DND-41 (cell line): ENCODE results near the gene TM7SF3.
A peak's percentile ranks its signal among the peaks of the same experiment; 100 is the strongest.

ENCODE experiments used
- ATAC-seq: fragments of 200-7000 bp; cut with Tn5 transposase; 3 replicates; pipeline ENCODE4 v1.9.1; 2021; ENCODE audit warnings: low read depth; ENCODE audit not compliant: insufficient read depth
- DNase-seq: peaks from one replicate; pipeline ENCODE4 v3.0.0-alpha.2; 2020
- H2AFZ ChIP-seq: 2 replicates; pipeline ENCODE4 v1.6.0; 2012; ENCODE audit warnings: low read depth, low read length
- H3K27ac ChIP-seq: 2 replicates; pipeline ENCODE4 v1.5.1; 2012; ENCODE audit warnings: low read length, inconsistent platforms
- H3K27me3 ChIP-seq: fragments of 200-600 bp; sonication (generic); 2 replicates; pipeline ENCODE4 v1.6.0; 2012; ENCODE audit warnings: low read length, mild to moderate bottlenecking, inconsistent platforms; ENCODE audit not compliant: insufficient read depth, poor library complexity
- H3K36me3 ChIP-seq: 2 replicates; pipeline ENCODE4 v1.5.1; 2012; ENCODE audit warnings: low read length, inconsistent platforms; ENCODE audit not compliant: insufficient read depth
- H3K4me1 ChIP-seq: 2 replicates; pipeline ENCODE4 v1.5.1; 2012; ENCODE audit warnings: mild to moderate bottlenecking, low read length; ENCODE audit not compliant: insufficient read depth
- H3K4me2 ChIP-seq: 2 replicates; pipeline ENCODE4 v1.6.0; 2012; ENCODE audit warnings: mild to moderate bottlenecking, moderate library complexity, low read length, inconsistent platforms; ENCODE audit not compliant: insufficient read depth
- H3K4me3 ChIP-seq, 2 experiments: fragments of 200-600 bp in 1 of 2; shearing (Covaris generic) in 1 of 2; 2 replicates each; pipeline ENCODE4 v1.5.1; 2012 to 2016; ENCODE audit warnings: inconsistent platforms in 2 of 2, low read length in 2 of 2, mild to moderate bottlenecking in 2 of 2, low read depth in 1 of 2, moderate library complexity in 1 of 2
- H3K79me2 ChIP-seq: 2 replicates; pipeline ENCODE4 v1.6.0; 2012; ENCODE audit warnings: low read length, inconsistent platforms; ENCODE audit not compliant: insufficient read depth
- H3K9ac ChIP-seq: 2 replicates; pipeline ENCODE4 v1.6.0; 2012; ENCODE audit warnings: low read depth, mild to moderate bottlenecking, inconsistent platforms, low read length, moderate library complexity
- H3K9me3 ChIP-seq: 2 replicates; pipeline ENCODE4 v1.5.1; 2012; ENCODE audit warnings: low read length, moderate library complexity, mild to moderate bottlenecking, inconsistent platforms; ENCODE audit not compliant: insufficient read depth, severe bottlenecking
- H4K20me1 ChIP-seq: 2 replicates; pipeline ENCODE4 v1.6.0; 2012; ENCODE audit warnings: low read length; ENCODE audit not compliant: insufficient read depth
- CTCF ChIP-seq: IDR thresholded peaks from 2 replicates; pipeline ENCODE4 v1.5.1; 2012; ENCODE audit warnings: borderline replicate concordance, low read length, moderate library complexity, mild to moderate bottlenecking; ENCODE audit not compliant: poor library complexity, severe bottlenecking; ENCODE audit errors: extremely low read depth
- EZH2 ChIP-seq: IDR thresholded peaks from 3 replicates; pipeline ENCODE4 v1.6.1; 2012; ENCODE audit warnings: borderline replicate concordance, low read depth, mild to moderate bottlenecking, moderate library complexity, low read length, inconsistent platforms; ENCODE audit not compliant: severe bottlenecking

The TM7SF3 gene

DNA sequence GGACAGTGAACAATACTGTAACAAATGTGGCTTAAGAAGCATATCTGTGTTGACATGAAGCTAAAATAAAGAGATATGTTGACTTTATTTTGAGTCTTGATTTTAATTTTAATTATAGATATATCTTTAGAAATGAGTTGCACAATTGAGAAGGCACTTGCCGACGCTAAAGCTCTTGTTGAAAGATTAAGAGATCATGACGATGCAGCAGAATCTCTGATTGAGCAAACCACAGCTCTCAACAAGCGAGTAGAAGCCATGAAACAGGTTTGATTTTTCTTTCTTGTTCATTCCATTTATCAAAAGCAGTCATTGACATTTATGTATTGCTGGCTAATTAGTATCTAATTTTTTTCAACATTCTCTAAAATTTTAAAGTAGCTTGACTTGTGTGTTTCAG lies 60.2 kb downstream of the TM7SF3 start:
- no peak overlapping the region for H3K4me3 ChIP-seq
- H3K4me2 ChIP-seq, result no peak overlapping the region
- DNase-seq, result no peak
- peaks cover 16% of the 10 kb centered on the region; the same call in 1 of the 2 replicates for H4K20me1 ChIP-seq
- H3K36me3 ChIP-seq, result peaks cover 34% of the 10 kb centered on the region
- H3K27me3 ChIP-seq, result no peaks in the 10 kb centered on the region
- no peak for ATAC-seq
- TF ChIP-seq CTCF, result no peak
- TF ChIP-seq EZH2, result no peak
- H3K9me3 ChIP-seq, result no peaks in the 10 kb centered on the region
- H3K79me2 ChIP-seq, result peaks cover 76% of the 10 kb centered on the region
- H3K9ac ChIP-seq, result no peak overlapping the region
- no peaks in the 10 kb centered on the region for H3K4me1 ChIP-seq
- no peak overlapping the region for H2AFZ ChIP-seq
- no peak overlapping the region for H3K27ac ChIP-seq

GRCh38 chr12:26953447-26953846 lies 60.7 kb downstream of the TM7SF3 start:
- Histone ChIP-seq H3K4me1 (no peaks in the 10 kb centered on the region), H3K4me3 (no peak overlapping the region), H3K36me3 (peaks cover 31% of the 10 kb centered on the region), H2AFZ (no peak overlapping the region), H3K79me2 (peaks cover 81% of the 10 kb centered on the region), H3K4me2 (no peak overlapping the region), H3K27ac (0 out of 2 replicates have a peak overlapping the region, but pooled peaks have one; percentile 8), H4K20me1 (peaks cover 18% of the 10 kb centered on the region; the same call in 1 of the 2 replicates), H3K9ac (no peak overlapping the region), H3K9me3 (no peaks in the 10 kb centered on the region), H3K27me3 (no peaks in the 10 kb centered on the region)
- no peak for TF ChIP-seq EZH2
- no peak for TF ChIP-seq CTCF
- no peak for DNase-seq
- no peak for ATAC-seq

- H3K27ac ChIP-seq, result no peak overlapping the region; the same call in 1 of the 2 replicates
- peaks cover 99% of the 10 kb centered on the region for H3K79me2 ChIP-seq
- TF ChIP-seq CTCF (no peak), EZH2 (no peak)
- no peak overlapping the region for H3K4me3 ChIP-seq
- no peak overlapping the region for H3K4me2 ChIP-seq
- H3K27me3 ChIP-seq, result no peaks in the 10 kb centered on the region
- peaks cover 10% of the 10 kb centered on the region for H3K4me1 ChIP-seq
- H4K20me1 ChIP-seq, result peaks cover 27% of the 10 kb centered on the region; the same call in 1 of the 2 replicates
- 0 out of 2 replicates have a peak, but pooled peaks cover 4% of the 10 kb centered on the region for H3K36me3 ChIP-seq
- H3K9me3 ChIP-seq, result peaks cover 5% of the 10 kb centered on the region
- DNase-seq, result no peak
- ATAC-seq, result no peak
- H2AFZ ChIP-seq, result no peak overlapping the region
- no peak overlapping the region for H3K9ac ChIP-seq
Observed at GRCh38 chr12:26948309-26948708, 65.9 kb downstream of the TM7SF3 start.

DNA sequence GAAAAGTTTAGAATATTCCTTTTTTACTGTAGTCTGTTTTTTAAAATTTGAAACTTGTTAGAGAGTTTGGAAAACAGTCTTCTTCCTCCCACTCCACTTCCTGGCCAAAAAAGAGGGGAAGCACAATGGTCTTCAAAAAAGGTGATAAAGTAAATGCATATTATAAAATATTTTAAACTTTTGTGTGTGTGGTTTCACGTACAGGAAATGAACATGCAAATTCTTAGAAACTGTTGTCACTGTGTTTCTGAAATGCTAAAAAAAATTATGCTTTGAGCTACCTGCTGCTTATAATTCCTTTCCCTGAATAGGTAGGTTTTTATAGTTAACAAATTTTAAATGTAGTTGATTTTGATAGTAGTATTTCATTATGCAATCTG lies 73.0 kb downstream of the TM7SF3 start:
- no peak for DNase-seq
- Histone ChIP-seq H3K4me2 (peak overlapping the region; percentile 84), H3K4me1 (peaks cover 60% of the 10 kb centered on the region), H3K27me3 (no peaks in the 10 kb centered on the region), H3K4me3 (peak overlapping the region; percentile 90 to 95; a peak in 3 of 4 replicates), H3K9ac (peak overlapping the region; percentile 90), H2AFZ (no peak overlapping the region), H3K9me3 (peaks cover 2% of the 10 kb centered on the region), H4K20me1 (peaks cover 22% of the 10 kb centered on the region), H3K36me3 (no peaks in the 10 kb centered on the region; the same call in 1 of the 2 replicates), H3K27ac (peak overlapping the region; percentile 78), H3K79me2 (peaks cover 97% of the 10 kb centered on the region)
- TF ChIP-seq EZH2 (no peak), CTCF (no peak)
- ATAC-seq, result no peak
